Fibroblast of lung (primary cell): Measurements from ENCODE around the gene FMN1. TPM values are rescaled to one million over a fixed set of nuclear protein-coding genes. Genes with fewer than 3 reads are reported as not detected.

Experiments used
- DNase-seq, 2 donors: peaks; one replicate each; pipeline versions ENCODE4 v3.0.0 to v3.0.0-alpha.2; 2010; ENCODE audit warnings: low read depth in 2 of 2
- H2AFZ ChIP-seq: 2 replicates; pipeline ENCODE4 v1.5.1; 2012; ENCODE audit warnings: low read length, control low read depth, inconsistent platforms
- H3K27ac ChIP-seq: 2 replicates; pipeline ENCODE4 v1.5.1; 2011; ENCODE audit warnings: low read length, control low read depth; ENCODE audit not compliant: insufficient read depth
- H3K27me3 ChIP-seq: 2 replicates; pipeline ENCODE4 v1.5.1; 2011; ENCODE audit warnings: mild to moderate bottlenecking, low read length; ENCODE audit not compliant: control insufficient read depth, insufficient read depth
- H3K36me3 ChIP-seq: 2 replicates; pipeline ENCODE4 v1.5.1; 2011; ENCODE audit warnings: low read length; ENCODE audit not compliant: control insufficient read depth, insufficient read depth
- H3K4me1 ChIP-seq: 2 replicates; pipeline ENCODE4 v1.5.1; 2011; ENCODE audit warnings: low read length; ENCODE audit not compliant: control insufficient read depth, insufficient read depth; ENCODE audit errors: extremely low read depth
- H3K4me2 ChIP-seq: 2 replicates; pipeline ENCODE4 v1.5.1; 2011; ENCODE audit warnings: low read length, control low read depth; ENCODE audit not compliant: insufficient read depth; ENCODE audit errors: extremely low read depth
- H3K4me3 ChIP-seq, 4 experiments: fragments of 200-600 bp in 1 of 4; sonication (generic) in 1 of 4; replicated peaks in 1 of 4; 2 replicates each; pipeline ENCODE4 v1.5.1; 2011 to 2016; ENCODE audit warnings: low read length in 4 of 4, low read depth in 3 of 4, mild to moderate bottlenecking in 3 of 4, control low read depth in 2 of 4, inconsistent platforms in 1 of 4, mixed read lengths in 1 of 4; ENCODE audit not compliant: insufficient read depth in 1 of 4; ENCODE audit errors: control extremely low read depth in 1 of 4
- H3K79me2 ChIP-seq: 2 replicates; pipeline ENCODE4 v1.5.1; 2012; ENCODE audit warnings: mild to moderate bottlenecking, low read length, inconsistent platforms; ENCODE audit not compliant: control insufficient read depth, insufficient read depth
- H3K9ac ChIP-seq: 2 replicates; pipeline ENCODE4 v1.5.1; 2011; ENCODE audit warnings: mild to moderate bottlenecking, low read length, control low read depth; ENCODE audit not compliant: insufficient read depth
- H3K9me3 ChIP-seq: 2 replicates; pipeline ENCODE4 v1.5.1; 2012; ENCODE audit warnings: low read depth, low read length; ENCODE audit not compliant: control insufficient read depth, insufficient read depth
- H4K20me1 ChIP-seq: 2 replicates; pipeline ENCODE4 v1.5.1; 2011; ENCODE audit warnings: low read length; ENCODE audit not compliant: control insufficient read depth, insufficient read depth; ENCODE audit errors: extremely low read depth
- EZH2 ChIP-seq: IDR thresholded peaks from 2 replicates; pipeline ENCODE4 v1.5.1; 2012; ENCODE audit warnings: low read length, control low read depth, mild to moderate bottlenecking; ENCODE audit errors: missing control alignments
- polyA plus RNA-seq, 2 donors: library from polyadenylated mRNA; depleted of rRNA in 1 of 2; stranded (reverse) in 1 of 2; unstranded in 1 of 2; fragments of >200 nt; gene quantifications; 2 replicates each; pipeline ENCODE4 v1.2.1, GENCODE V29; 2011 to 2012; ENCODE audit warnings: missing spikeins in 1 of 2
- total RNA-seq: library from RNA; depleted of rRNA; stranded (reverse); fragments of >200 nt; gene quantifications from 2 replicates; pipeline ENCODE4 v1.2.1, GENCODE V29; 2014
- TF ChIP-seq, protein P1 (sequence below), 2 donors: IDR thresholded peaks in 1 of 2; conservative IDR thresholded peaks in 1 of 2; 1 replicate in 1 of 2; 2 replicates in 1 of 2; pipeline ENCODE4 v1.5.1; 2011 to 2012; ENCODE audit warnings: low read length in 2 of 2, control low read depth in 1 of 2, inconsistent platforms in 1 of 2, low read depth in 1 of 2, mild to moderate bottlenecking in 1 of 2

The FMN1 gene
- total and polyA plus RNA-seq, 2 donors (not counting 1 experiment from before 2014, with no cell fraction given): 7.5 to 43.8 TPM

DNA sequence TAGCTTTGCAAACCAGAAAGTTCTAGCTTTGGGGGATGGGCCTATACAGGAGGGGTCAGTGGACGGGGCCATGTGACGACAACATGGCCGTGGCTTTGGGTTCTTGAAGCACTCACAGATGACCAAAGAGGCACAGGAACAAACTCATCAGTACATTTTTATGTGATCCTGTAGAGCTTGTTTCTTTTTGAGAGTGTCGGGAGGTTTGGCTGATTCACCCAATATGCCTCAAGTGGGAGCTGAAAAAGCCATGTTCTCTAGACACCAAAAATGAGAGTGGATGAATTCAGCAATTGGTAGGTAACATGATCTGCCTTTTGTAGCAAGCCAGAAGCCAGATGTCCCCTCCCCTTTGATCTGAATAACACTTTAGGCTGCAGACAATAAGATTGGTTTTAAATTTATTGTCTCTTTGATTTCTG is 446.6 kb downstream of the FMN1 start:
- Histone ChIP-seq H3K9me3 (no peaks in the 10 kb centered on the region), H3K27me3 (no peaks in the 10 kb centered on the region), H3K4me2 (no peak overlapping the region), H3K4me3 (no peak overlapping the region), H3K36me3 (no peaks in the 10 kb centered on the region), H3K4me1 (no peaks in the 10 kb centered on the region), H3K79me2 (no peaks in the 10 kb centered on the region), H2AFZ (no peak overlapping the region), H3K9ac (no peak overlapping the region), H3K27ac (no peak overlapping the region), H4K20me1 (no peaks in the 10 kb centered on the region)
- DNase-seq: peak in 1 of 2 donors; percentile 56
- TF ChIP-seq, protein P1, sequence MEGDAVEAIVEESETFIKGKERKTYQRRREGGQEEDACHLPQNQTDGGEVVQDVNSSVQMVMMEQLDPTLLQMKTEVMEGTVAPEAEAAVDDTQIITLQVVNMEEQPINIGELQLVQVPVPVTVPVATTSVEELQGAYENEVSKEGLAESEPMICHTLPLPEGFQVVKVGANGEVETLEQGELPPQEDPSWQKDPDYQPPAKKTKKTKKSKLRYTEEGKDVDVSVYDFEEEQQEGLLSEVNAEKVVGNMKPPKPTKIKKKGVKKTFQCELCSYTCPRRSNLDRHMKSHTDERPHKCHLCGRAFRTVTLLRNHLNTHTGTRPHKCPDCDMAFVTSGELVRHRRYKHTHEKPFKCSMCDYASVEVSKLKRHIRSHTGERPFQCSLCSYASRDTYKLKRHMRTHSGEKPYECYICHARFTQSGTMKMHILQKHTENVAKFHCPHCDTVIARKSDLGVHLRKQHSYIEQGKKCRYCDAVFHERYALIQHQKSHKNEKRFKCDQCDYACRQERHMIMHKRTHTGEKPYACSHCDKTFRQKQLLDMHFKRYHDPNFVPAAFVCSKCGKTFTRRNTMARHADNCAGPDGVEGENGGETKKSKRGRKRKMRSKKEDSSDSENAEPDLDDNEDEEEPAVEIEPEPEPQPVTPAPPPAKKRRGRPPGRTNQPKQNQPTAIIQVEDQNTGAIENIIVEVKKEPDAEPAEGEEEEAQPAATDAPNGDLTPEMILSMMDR (conservative IDR thresholded peaks at IDR 0.05 in 1 of 2, IDR thresholded peaks at IDR 0.05 in 1 of 2; ENCODE audit: low read depth in 1 of 2, low read length in 2 of 2): no peak
- no peak for TF ChIP-seq EZH2

DNA sequence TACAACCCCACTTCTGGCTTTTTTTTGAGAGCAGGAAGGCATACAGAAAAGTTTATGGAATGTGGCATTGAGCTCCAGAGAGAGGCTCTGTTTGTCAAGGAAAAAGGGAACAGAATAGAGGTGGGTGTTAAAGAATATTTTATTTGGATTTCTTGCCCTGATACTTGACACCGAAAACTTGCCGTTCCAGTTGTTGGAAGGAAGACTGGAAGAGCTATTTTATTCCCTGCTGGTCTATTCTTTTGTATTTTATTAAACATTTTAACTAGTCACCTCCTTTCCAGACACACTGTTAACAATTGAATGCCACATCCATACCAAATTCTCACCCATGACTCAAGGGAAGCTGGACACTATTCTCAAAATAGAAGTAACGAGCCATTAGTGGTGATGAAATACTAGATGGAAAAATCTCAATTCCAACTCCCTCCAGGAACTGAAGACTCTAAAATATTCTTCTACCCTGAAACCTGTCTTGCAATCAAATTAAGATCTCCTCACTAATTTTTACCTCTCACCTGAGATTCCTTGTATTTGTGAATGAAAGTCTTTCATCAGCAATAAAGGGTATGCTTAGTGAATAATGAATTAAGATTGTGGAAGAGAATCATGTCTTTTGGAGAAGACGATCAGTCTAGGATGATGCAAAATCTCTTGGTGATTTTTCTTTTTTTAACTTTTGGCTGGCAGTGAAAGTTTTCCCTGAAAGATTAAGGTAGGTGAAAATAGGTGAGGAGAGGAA is 448.2 kb downstream of the FMN1 start:
- Histone ChIP-seq H4K20me1 (no peaks in the 10 kb centered on the region), H3K79me2 (no peaks in the 10 kb centered on the region), H3K27me3 (no peaks in the 10 kb centered on the region), H2AFZ (no peak overlapping the region), H3K4me2 (no peak overlapping the region), H3K27ac (no peak overlapping the region), H3K4me3 (no peak overlapping the region), H3K36me3 (no peaks in the 10 kb centered on the region), H3K9me3 (no peaks in the 10 kb centered on the region), H3K4me1 (no peaks in the 10 kb centered on the region), H3K9ac (no peak overlapping the region)
- DNase-seq: no peak
- TF ChIP-seq, protein P1 (conservative IDR thresholded peaks at IDR 0.05 in 1 of 2, IDR thresholded peaks at IDR 0.05 in 1 of 2; ENCODE audit: low read depth in 1 of 2, low read length in 2 of 2): no peak
- TF ChIP-seq EZH2: no peak

DNA sequence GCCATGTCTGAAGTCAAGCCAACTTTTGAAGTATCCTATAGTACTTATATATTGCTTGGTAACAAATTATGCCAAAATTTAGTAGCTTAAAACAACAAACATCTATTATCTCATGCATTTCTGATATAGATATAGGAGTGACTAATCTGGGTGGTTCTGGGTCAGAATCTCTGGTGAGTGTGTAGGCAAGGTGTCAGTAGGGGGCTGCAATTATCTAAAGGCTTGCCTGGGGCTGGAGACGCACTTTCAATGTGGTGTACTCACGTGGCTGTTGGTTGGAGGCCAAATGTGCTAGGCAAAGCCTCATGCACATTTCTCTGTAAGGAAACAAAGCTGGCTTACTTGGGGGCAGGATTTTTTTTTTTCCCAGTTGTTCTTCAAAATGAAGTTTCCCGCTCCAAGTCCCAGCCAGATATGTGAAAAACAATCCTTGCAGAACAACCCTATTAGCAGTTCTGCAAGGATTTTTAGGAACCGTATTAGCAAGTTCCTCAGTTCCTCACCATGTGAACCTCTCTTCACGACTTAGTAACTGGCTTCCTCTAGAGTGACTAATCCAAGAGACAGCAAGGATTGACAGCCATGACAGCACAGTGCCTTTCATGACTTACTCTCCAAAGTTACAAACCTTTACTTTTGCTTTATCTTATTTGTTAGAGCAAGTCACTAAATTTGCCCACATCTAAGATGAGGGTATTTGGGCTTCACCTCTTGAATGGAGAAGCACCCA is 450.9 kb downstream of the FMN1 start:
- no peak overlapping the region for H3K4me2 ChIP-seq
- H3K79me2 ChIP-seq: no peaks in the 10 kb centered on the region
- peak; percentile 18 to 33 for DNase-seq
- H3K9ac ChIP-seq: no peak overlapping the region
- no peaks in the 10 kb centered on the region for H4K20me1 ChIP-seq
- no peaks in the 10 kb centered on the region for H3K36me3 ChIP-seq
- TF ChIP-seq EZH2: no peak
- TF ChIP-seq, protein P1 (conservative IDR thresholded peaks at IDR 0.05 in 1 of 2, IDR thresholded peaks at IDR 0.05 in 1 of 2; ENCODE audit: low read depth in 1 of 2, low read length in 2 of 2): no peak
- H3K4me3 ChIP-seq: no peak overlapping the region
- no peaks in the 10 kb centered on the region for H3K27me3 ChIP-seq
- H3K4me1 ChIP-seq: no peaks in the 10 kb centered on the region
- no peak overlapping the region for H2AFZ ChIP-seq
- H3K27ac ChIP-seq: no peak overlapping the region
- no peaks in the 10 kb centered on the region for H3K9me3 ChIP-seq
